ENCODE measurements around the gene TMEM121. TPM values are rescaled to one million over a fixed set of nuclear protein-coding genes. Genes with fewer than 3 reads are reported as not detected.

TMEM121 gene
- polyA plus RNA-seq, 1 of the 3 experiments (the other 2 are of a cell fraction), result 9.1 TPM

DNA sequence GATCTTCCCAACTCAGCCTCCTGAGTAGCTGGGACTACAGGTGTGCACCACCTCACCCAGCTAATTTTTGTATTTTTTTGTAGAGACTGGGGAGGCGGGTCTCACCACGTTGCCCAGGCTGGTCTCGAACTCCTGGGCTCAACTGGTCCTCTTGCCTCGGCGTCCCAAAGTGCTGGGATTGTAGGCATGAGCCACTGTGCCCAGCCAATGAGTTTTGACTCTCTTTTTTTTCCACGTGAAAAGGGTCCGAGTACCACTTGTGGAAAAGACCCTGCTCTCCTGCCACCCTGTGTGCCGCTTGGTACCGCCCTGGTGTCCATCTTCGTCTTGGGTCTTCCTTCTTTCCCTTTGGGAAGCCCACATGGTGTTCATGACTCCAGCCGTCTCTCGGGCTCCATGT, 17.8 kb upstream of the TMEM121 start:
- peaks cover 0 to 9% of the 10 kb centered on the region in 2 experiments; a peak in 1 of 4 replicates for H3K4me1 ChIP-seq (ENCODE audit: control insufficient read depth in 1 of 2, insufficient read depth in 2 of 2, low read depth in 1 of 2, low read length in 1 of 2)
- no peaks in the 10 kb centered on the region for H3K79me2 ChIP-seq (ENCODE audit: insufficient read depth)
- H4K20me1 ChIP-seq (ENCODE audit: insufficient read depth), result no peaks in the 10 kb centered on the region
- H3K9me2 ChIP-seq, result no peaks in the 10 kb centered on the region
- POLR2A ChIA-PET, result no interaction called here
- TF ChIP-seq MXI1 (IDR thresholded peaks at IDR 0.05; ENCODE audit: low read depth, low read length) (no peak), NRF1 (IDR thresholded peaks at IDR 0.05; ENCODE audit: low read depth, low read length) (no peak), SMC3 (IDR thresholded peaks at IDR 0.05; ENCODE audit: low read depth, low read length) (no peak), MEF2A (IDR thresholded peaks at IDR 0.05; ENCODE audit: borderline replicate concordance, low read depth) (no peak), GATA2 (CRISPR knock-in tag; IDR thresholded peaks at IDR 0.05) (no peak), ELF1 (IDR thresholded peaks at IDR 0.05) (no peak), GABPA (IDR thresholded peaks at IDR 0.05; ENCODE audit: low read depth) (no peak), SIN3A (IDR thresholded peaks at IDR 0.05; ENCODE audit: borderline replicate concordance, low read depth, low read length) (no peak), YY1 (IDR thresholded peaks at IDR 0.05; ENCODE audit: low read depth) (no peak), TEAD4 (IDR thresholded peaks at IDR 0.05; ENCODE audit: borderline replicate concordance, insufficient read depth) (no peak), POLR2AphosphoS5 (IDR thresholded peaks at IDR 0.05; ENCODE audit: low read depth, low read length) (no peak), RXRA (IDR thresholded peaks at IDR 0.05; ENCODE audit: borderline replicate concordance, low read depth) (no peak), FOSL2 (IDR thresholded peaks at IDR 0.05; ENCODE audit: borderline replicate concordance, low read depth) (no peak), EP300 (IDR thresholded peaks at IDR 0.05; ENCODE audit: borderline replicate concordance in 1 of 2, low read depth in 1 of 2, low read length in 1 of 2) (no peak), EZH2phosphoT487 (IDR thresholded peaks at IDR 0.05; ENCODE audit: borderline replicate concordance, low read depth) (no peak)
- TF ChIP-seq, protein P1, sequence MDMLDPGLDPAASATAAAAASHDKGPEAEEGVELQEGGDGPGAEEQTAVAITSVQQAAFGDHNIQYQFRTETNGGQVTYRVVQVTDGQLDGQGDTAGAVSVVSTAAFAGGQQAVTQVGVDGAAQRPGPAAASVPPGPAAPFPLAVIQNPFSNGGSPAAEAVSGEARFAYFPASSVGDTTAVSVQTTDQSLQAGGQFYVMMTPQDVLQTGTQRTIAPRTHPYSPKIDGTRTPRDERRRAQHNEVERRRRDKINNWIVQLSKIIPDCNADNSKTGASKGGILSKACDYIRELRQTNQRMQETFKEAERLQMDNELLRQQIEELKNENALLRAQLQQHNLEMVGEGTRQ (IDR thresholded peaks at IDR 0.05; ENCODE audit: borderline replicate concordance, low read depth, low read length), result no peak
- TF ChIP-seq, protein P2, sequence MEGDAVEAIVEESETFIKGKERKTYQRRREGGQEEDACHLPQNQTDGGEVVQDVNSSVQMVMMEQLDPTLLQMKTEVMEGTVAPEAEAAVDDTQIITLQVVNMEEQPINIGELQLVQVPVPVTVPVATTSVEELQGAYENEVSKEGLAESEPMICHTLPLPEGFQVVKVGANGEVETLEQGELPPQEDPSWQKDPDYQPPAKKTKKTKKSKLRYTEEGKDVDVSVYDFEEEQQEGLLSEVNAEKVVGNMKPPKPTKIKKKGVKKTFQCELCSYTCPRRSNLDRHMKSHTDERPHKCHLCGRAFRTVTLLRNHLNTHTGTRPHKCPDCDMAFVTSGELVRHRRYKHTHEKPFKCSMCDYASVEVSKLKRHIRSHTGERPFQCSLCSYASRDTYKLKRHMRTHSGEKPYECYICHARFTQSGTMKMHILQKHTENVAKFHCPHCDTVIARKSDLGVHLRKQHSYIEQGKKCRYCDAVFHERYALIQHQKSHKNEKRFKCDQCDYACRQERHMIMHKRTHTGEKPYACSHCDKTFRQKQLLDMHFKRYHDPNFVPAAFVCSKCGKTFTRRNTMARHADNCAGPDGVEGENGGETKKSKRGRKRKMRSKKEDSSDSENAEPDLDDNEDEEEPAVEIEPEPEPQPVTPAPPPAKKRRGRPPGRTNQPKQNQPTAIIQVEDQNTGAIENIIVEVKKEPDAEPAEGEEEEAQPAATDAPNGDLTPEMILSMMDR (IDR thresholded peaks at IDR 0.05), result no peak
- TF ChIP-seq, protein P3, sequence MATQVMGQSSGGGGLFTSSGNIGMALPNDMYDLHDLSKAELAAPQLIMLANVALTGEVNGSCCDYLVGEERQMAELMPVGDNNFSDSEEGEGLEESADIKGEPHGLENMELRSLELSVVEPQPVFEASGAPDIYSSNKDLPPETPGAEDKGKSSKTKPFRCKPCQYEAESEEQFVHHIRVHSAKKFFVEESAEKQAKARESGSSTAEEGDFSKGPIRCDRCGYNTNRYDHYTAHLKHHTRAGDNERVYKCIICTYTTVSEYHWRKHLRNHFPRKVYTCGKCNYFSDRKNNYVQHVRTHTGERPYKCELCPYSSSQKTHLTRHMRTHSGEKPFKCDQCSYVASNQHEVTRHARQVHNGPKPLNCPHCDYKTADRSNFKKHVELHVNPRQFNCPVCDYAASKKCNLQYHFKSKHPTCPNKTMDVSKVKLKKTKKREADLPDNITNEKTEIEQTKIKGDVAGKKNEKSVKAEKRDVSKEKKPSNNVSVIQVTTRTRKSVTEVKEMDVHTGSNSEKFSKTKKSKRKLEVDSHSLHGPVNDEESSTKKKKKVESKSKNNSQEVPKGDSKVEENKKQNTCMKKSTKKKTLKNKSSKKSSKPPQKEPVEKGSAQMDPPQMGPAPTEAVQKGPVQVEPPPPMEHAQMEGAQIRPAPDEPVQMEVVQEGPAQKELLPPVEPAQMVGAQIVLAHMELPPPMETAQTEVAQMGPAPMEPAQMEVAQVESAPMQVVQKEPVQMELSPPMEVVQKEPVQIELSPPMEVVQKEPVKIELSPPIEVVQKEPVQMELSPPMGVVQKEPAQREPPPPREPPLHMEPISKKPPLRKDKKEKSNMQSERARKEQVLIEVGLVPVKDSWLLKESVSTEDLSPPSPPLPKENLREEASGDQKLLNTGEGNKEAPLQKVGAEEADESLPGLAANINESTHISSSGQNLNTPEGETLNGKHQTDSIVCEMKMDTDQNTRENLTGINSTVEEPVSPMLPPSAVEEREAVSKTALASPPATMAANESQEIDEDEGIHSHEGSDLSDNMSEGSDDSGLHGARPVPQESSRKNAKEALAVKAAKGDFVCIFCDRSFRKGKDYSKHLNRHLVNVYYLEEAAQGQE (IDR thresholded peaks at IDR 0.05; ENCODE audit: low read depth, low read length), result no peak
- TF ChIP-seq, protein P4, sequence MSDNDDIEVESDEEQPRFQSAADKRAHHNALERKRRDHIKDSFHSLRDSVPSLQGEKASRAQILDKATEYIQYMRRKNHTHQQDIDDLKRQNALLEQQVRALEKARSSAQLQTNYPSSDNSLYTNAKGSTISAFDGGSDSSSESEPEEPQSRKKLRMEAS (IDR thresholded peaks at IDR 0.05; ENCODE audit: low read depth), result no peak
- H3K27ac ChIP-seq (ENCODE audit: low read depth in 2 of 2, low read length in 1 of 2), result no peak overlapping the region
- H3K9ac ChIP-seq, result no peak overlapping the region
- DNase-seq, result no peak
- no peaks in the 10 kb centered on the region for H3F3A ChIP-seq (replicated peaks; ENCODE audit: insufficient read depth)
- H3K9me3 ChIP-seq, result no peaks in the 10 kb centered on the region
- no peak overlapping the region for H2AFZ ChIP-seq (ENCODE audit: low read depth)
- no peaks in the 10 kb centered on the region for H3K36me3 ChIP-seq (replicated peaks in 1 of 2; ENCODE audit: control insufficient read depth in 1 of 2, insufficient read depth in 2 of 2, low read length in 1 of 2)
- 66% methylated on average over 12 of the region's 12 CpGs for WGBS (ENCODE audit: low lambda C conversion rate)
- CTCF ChIA-PET, result no interaction called here
- H3K4me3 ChIP-seq (ENCODE audit: low read depth in 2 of 2, low read length in 1 of 2), result no peak overlapping the region
- H3K4me2 ChIP-seq, result no peak overlapping the region
- peaks cover 27% of the 10 kb centered on the region; the same call in 1 of the 2 replicates for H3K27me3 ChIP-seq (ENCODE audit: insufficient read depth)

Measured in SK-N-SH (cell line).